PC-9 (cell line): ENCODE results near the gene CDH26. TPM values are rescaled to one million over a fixed set of nuclear protein-coding genes. Genes with fewer than 3 reads are reported as not detected.

ENCODE experiments used
- BruUV-seq: library from RNA; stranded (reverse); fragments of 400-500 nt; replicated peaks from 2 replicates; lab custom pipeline; 2021; lab: Mats Ljungman, UMichigan
- CTCF ChIA-PET: fragments of 300-600 bp; sonication (Branson Sonifier 250); formaldehyde crosslinking; loops from one replicate; lab custom pipeline; 2022; ENCODE audit warnings: antibody characterized with exemption; lab: Charles Lee
- POLR2A ChIA-PET: fragments of 300-600 bp; sonication (Branson Sonifier 250); formaldehyde crosslinking; loops from one replicate; lab custom pipeline; 2022; ENCODE audit warnings: antibody characterized with exemption; ENCODE audit not compliant: unreplicated experiment; lab: Charles Lee
- DNase-seq, 2 experiments: peaks; one replicate each; pipeline versions ENCODE4 v3.0.0 to v3.0.0-alpha.2; 2015 to 2022; ENCODE audit warnings: mixed read lengths in 1 of 2
- H2AFZ ChIP-seq: fragments of 200-600 bp; sonication (generic); 2 replicates; pipeline ENCODE4 v1.8.1; 2017; ENCODE audit warnings: antibody characterized with exemption
- H3F3A ChIP-seq: fragments of 200-600 bp; sonication (generic); 2 replicates; pipeline ENCODE4 v1.8.1; 2017; ENCODE audit warnings: antibody characterized with exemption, mild to moderate bottlenecking, low read depth; ENCODE audit not compliant: insufficient read depth
- H3K27ac ChIP-seq: fragments of 200-600 bp; sonication (generic); 2 replicates; pipeline ENCODE4 v1.6.1; 2016; ENCODE audit warnings: mixed run types
- H3K27me3 ChIP-seq: fragments of 200-600 bp; sonication (generic); 2 replicates; pipeline ENCODE4 v1.6.1; 2016; ENCODE audit warnings: low read depth, mixed run types; ENCODE audit not compliant: insufficient read depth
- H3K36me3 ChIP-seq: fragments of 200-600 bp; sonication (generic); 2 replicates; pipeline ENCODE4 v1.6.1; 2016; ENCODE audit warnings: low read depth, mixed run types
- H3K4me1 ChIP-seq: fragments of 200-600 bp; sonication (generic); replicated peaks from 2 replicates; pipeline ENCODE4 v1.6.1; 2016; ENCODE audit warnings: mixed run types; ENCODE audit not compliant: insufficient read depth
- H3K4me2 ChIP-seq: fragments of 200-600 bp; sonication (generic); 2 replicates; pipeline ENCODE4 v1.6.1; 2017; ENCODE audit warnings: mixed run types
- H3K4me3 ChIP-seq: fragments of 200-600 bp; sonication (generic); 2 replicates; pipeline ENCODE4 v1.6.1; 2016; ENCODE audit warnings: mixed run types
- H3K79me2 ChIP-seq: fragments of 200-600 bp; sonication (generic); 2 replicates; pipeline ENCODE4 v1.6.1; 2017; ENCODE audit warnings: low read depth, mixed run types
- H3K9me2 ChIP-seq: fragments of 200-600 bp; sonication (generic); 2 replicates; pipeline ENCODE4 v1.8.1; 2017; ENCODE audit warnings: mild to moderate bottlenecking; ENCODE audit not compliant: insufficient read depth
- H3K9me3 ChIP-seq: fragments of 200-600 bp; sonication (generic); 2 replicates; pipeline ENCODE4 v1.8.1; 2016; ENCODE audit warnings: low read depth; ENCODE audit not compliant: insufficient read depth
- H4K20me1 ChIP-seq: fragments of 200-600 bp; sonication (generic); 2 replicates; pipeline ENCODE4 v1.8.1; 2017; ENCODE audit not compliant: insufficient read depth
- CTCF ChIP-seq: fragments of 200-600 bp; sonication (generic); conservative IDR thresholded peaks from 2 replicates; pipeline ENCODE4 v1.6.1; 2017; ENCODE audit warnings: mixed run types, antibody characterized with exemption, mild to moderate bottlenecking, moderate library complexity
- EZH2 ChIP-seq: fragments of 200-600 bp; sonication (generic); IDR thresholded peaks from 2 replicates; pipeline ENCODE4 v1.8.0; 2017; ENCODE audit warnings: antibody characterized with exemption, low read depth
- intact Hi-C: fragments of 100-400 bp; cut with micrococcal nuclease; formaldehyde crosslinking; loops from one replicate; pipeline ENCODE4 v1.10.0; 2022; ENCODE audit not compliant: unreplicated experiment
- total RNA-seq: library from RNA; stranded (reverse); gene quantifications from 2 replicates; pipeline ENCODE4 v1.2.3, GENCODE V29; 2021

The CDH26 gene
- total RNA-seq, 1 experiment from 2014 or later = 1.1 TPM

- no peak for DNase-seq
- BruUV-seq = no TSS peak
- TF ChIP-seq CTCF (no peak), EZH2 (no peak)
- no peak overlapping the region for H3K27ac ChIP-seq
- no peaks in the 10 kb centered on the region for H3K36me3 ChIP-seq
- intact Hi-C loops = no loop called here
- H3K4me3 ChIP-seq = no peak overlapping the region
- POLR2A ChIA-PET = no interaction called here
- H3F3A ChIP-seq = no peaks in the 10 kb centered on the region
- no peaks in the 10 kb centered on the region for H4K20me1 ChIP-seq
- no peak overlapping the region for H2AFZ ChIP-seq
- H3K4me2 ChIP-seq = no peak overlapping the region
- H3K9me3 ChIP-seq = no peaks in the 10 kb centered on the region
- H3K4me1 ChIP-seq = peaks cover 32% of the 10 kb centered on the region
- H3K79me2 ChIP-seq = no peaks in the 10 kb centered on the region
- H3K9me2 ChIP-seq = no peaks in the 10 kb centered on the region
- CTCF ChIA-PET = no interaction called here
- H3K27me3 ChIP-seq = no peaks in the 10 kb centered on the region
Observed at GRCh38 chr20:59999502-59999901, 41.3 kb downstream of the CDH26 start.

- Histone ChIP-seq H3K4me2 (no peak overlapping the region), H3K9me3 (no peaks in the 10 kb centered on the region), H2AFZ (no peak overlapping the region), H3K4me3 (no peak overlapping the region), H4K20me1 (no peaks in the 10 kb centered on the region), H3K27ac (no peak overlapping the region), H3F3A (no peaks in the 10 kb centered on the region), H3K27me3 (no peaks in the 10 kb centered on the region), H3K79me2 (no peaks in the 10 kb centered on the region), H3K36me3 (no peaks in the 10 kb centered on the region), H3K4me1 (peaks cover 23% of the 10 kb centered on the region), H3K9me2 (no peaks in the 10 kb centered on the region)
- no TSS peak for BruUV-seq
- no peak for TF ChIP-seq CTCF
- no peak for TF ChIP-seq EZH2
- intact Hi-C loops = no loop called here
- ChIA-PET CTCF (no interaction called here), POLR2A (no interaction called here)
- peak in 1 of 2 experiments; percentile 39 for DNase-seq
Observed at GRCh38 chr20:60000271-60001042, 42.2 kb downstream of the CDH26 start.

GRCh38 chr20:60001108-60001507 is 42.9 kb downstream of the CDH26 start:
- Histone ChIP-seq H3K9me2 (no peaks in the 10 kb centered on the region), H2AFZ (no peak overlapping the region), H3K4me3 (no peak overlapping the region), H4K20me1 (no peaks in the 10 kb centered on the region), H3K9me3 (no peaks in the 10 kb centered on the region), H3K36me3 (no peaks in the 10 kb centered on the region), H3K27ac (no peak overlapping the region), H3K4me2 (no peak overlapping the region), H3K27me3 (no peaks in the 10 kb centered on the region), H3K79me2 (no peaks in the 10 kb centered on the region), H3K4me1 (peaks cover 16% of the 10 kb centered on the region), H3F3A (no peaks in the 10 kb centered on the region)
- DNase-seq = no peak
- TF ChIP-seq EZH2 (no peak), CTCF (no peak)
- no TSS peak for BruUV-seq
- POLR2A ChIA-PET = no interaction called here
- intact Hi-C loops = no loop called here
- CTCF ChIA-PET = interaction anchor here (0.6 kb wide), 1 partner anchor 13 kb away, joined by 3 read pairs; no protein-coding TSS in a partner anchor
